SK-N-SH (cell line): ENCODE measurements around the gene TRIM14. TPM values are rescaled to one million over a fixed set of nuclear protein-coding genes. Genes with fewer than 3 reads are reported as not detected.

Experiments
- CTCF ChIA-PET: fragments of 300-600, 350-600 bp; formaldehyde crosslinking; extraction: SDS; loops from one replicate; lab custom pipeline; 2021; lab: Yijun Ruan, JAX
- POLR2A ChIA-PET: fragments of 350-600 bp; sonication (Branson Sonifier 250); formaldehyde crosslinking; extraction: SDS; loops from one replicate; lab custom pipeline; 2020; ENCODE audit warnings: antibody characterized with exemption, inconsistent platforms; lab: Yijun Ruan, JAX
- DNase-seq: peaks from one replicate; pipeline ENCODE4 v3.0.0; 2012
- H2AFZ ChIP-seq: fragments of 200-600 bp; sonication (generic); 2 replicates; pipeline ENCODE4 v1.8.1; 2016; ENCODE audit warnings: antibody characterized with exemption, mild to moderate bottlenecking, low read depth
- H3F3A ChIP-seq: fragments of 200-600 bp; sonication (generic); replicated peaks from 2 replicates; pipeline ENCODE3; 2016; ENCODE audit warnings: antibody characterized with exemption, mild to moderate bottlenecking; ENCODE audit not compliant: insufficient read depth
- H3K27ac ChIP-seq, 2 experiments: fragments of 200-500 bp in 1 of 2; fragments of 200-600 bp in 1 of 2; sonication (Bioruptor generic) in 1 of 2; sonication (generic), shearing (Covaris generic) in 1 of 2; 2 replicates each; pipeline versions ENCODE4 v1.5.1 to v1.6.1; 2014 to 2016; ENCODE audit warnings: low read depth in 2 of 2, inconsistent platforms in 1 of 2, low read length in 1 of 2, mild to moderate bottlenecking in 1 of 2, mixed read lengths in 1 of 2
- H3K27me3 ChIP-seq: fragments of 200-600 bp; sonication (generic), shearing (Covaris generic); 2 replicates; pipeline ENCODE4 v1.6.1; 2016; ENCODE audit warnings: mixed run types; ENCODE audit not compliant: insufficient read depth
- H3K36me3 ChIP-seq, 2 experiments: fragments of 200-500 bp in 1 of 2; fragments of 200-600 bp in 1 of 2; sonication (Bioruptor generic) in 1 of 2; sonication (generic) in 1 of 2; replicated peaks in 1 of 2; 2 replicates each; pipeline versions ENCODE3 to v1.5.1; 2014 to 2016; ENCODE audit warnings: low read length in 1 of 2, mild to moderate bottlenecking in 1 of 2; ENCODE audit not compliant: insufficient read depth in 2 of 2, control insufficient read depth in 1 of 2
- H3K4me1 ChIP-seq, 2 experiments: fragments of 200-500 bp in 1 of 2; fragments of 200-600 bp in 1 of 2; sonication (Bioruptor generic) in 1 of 2; sonication (generic), shearing (Covaris generic) in 1 of 2; 2 replicates each; pipeline versions ENCODE4 v1.5.1 to v1.6.1; 2014 to 2016; ENCODE audit warnings: low read depth in 1 of 2, low read length in 1 of 2, mixed run types in 1 of 2; ENCODE audit not compliant: insufficient read depth in 2 of 2, control insufficient read depth in 1 of 2
- H3K4me2 ChIP-seq: fragments of 200-600 bp; sonication (generic), shearing (Covaris generic); 2 replicates; pipeline ENCODE4 v1.6.1; 2017; ENCODE audit warnings: mixed run types
- H3K4me3 ChIP-seq, 2 experiments: fragments of 200-500 bp in 1 of 2; fragments of 200-600 bp in 1 of 2; sonication (Bioruptor generic) in 1 of 2; sonication (generic), shearing (Covaris generic) in 1 of 2; 2 replicates each; pipeline versions ENCODE4 v1.5.1 to v1.8.1; 2014 to 2016; ENCODE audit warnings: low read depth in 2 of 2, inconsistent platforms in 1 of 2, low read length in 1 of 2, mild to moderate bottlenecking in 1 of 2, mixed read lengths in 1 of 2, moderate library complexity in 1 of 2
- H3K79me2 ChIP-seq: fragments of 200-600 bp; sonication (generic); 2 replicates; pipeline ENCODE4 v1.8.1; 2017; ENCODE audit warnings: mild to moderate bottlenecking; ENCODE audit not compliant: insufficient read depth
- H3K9ac ChIP-seq: fragments of 200-600 bp; sonication (generic); 2 replicates; pipeline ENCODE4 v1.6.1; 2017; ENCODE audit warnings: mixed run types
- H3K9me2 ChIP-seq: fragments of 200-600 bp; sonication (generic); 2 replicates; pipeline ENCODE4 v1.6.1; 2017; ENCODE audit warnings: mixed run types
- H3K9me3 ChIP-seq: fragments of 200-600 bp; sonication (generic); 2 replicates; pipeline ENCODE4 v1.6.1; 2017; ENCODE audit warnings: mixed run types, mild to moderate bottlenecking, moderate library complexity
- H4K20me1 ChIP-seq: fragments of 200-600 bp; sonication (generic); 2 replicates; pipeline ENCODE4 v1.6.1; 2017; ENCODE audit warnings: mild to moderate bottlenecking, mixed run types; ENCODE audit not compliant: insufficient read depth
- CHD2 ChIP-seq: fragments of 150-350 bp; IDR thresholded peaks from 2 replicates; pipeline ENCODE4 v1.6.1; 2018; ENCODE audit warnings: low read length; ENCODE audit not compliant: partially characterized antibody
- EP300 ChIP-seq, 2 experiments: IDR thresholded peaks; 2 replicates each; pipeline versions ENCODE4 v1.4.0 to v1.6.1; 2012; ENCODE audit warnings: borderline replicate concordance in 1 of 2, low read depth in 1 of 2, low read length in 1 of 2
- EZH2phosphoT487 ChIP-seq: fragments of 200-600 bp; sonication (generic); IDR thresholded peaks from 2 replicates; pipeline ENCODE4 v1.6.1; 2017; ENCODE audit warnings: low read depth, mixed run types, mild to moderate bottlenecking, antibody characterized with exemption, moderate library complexity, borderline replicate concordance
- FOXJ3 ChIP-seq: sonication (generic); formaldehyde crosslinking; IDR thresholded peaks from 2 replicates; pipeline ENCODE4 v1.5.1; 2020; ENCODE audit warnings: mild to moderate bottlenecking, missing genetic modification reagents
- FOXM1 ChIP-seq: IDR thresholded peaks from 2 replicates; pipeline ENCODE4 v1.4.0; 2012; ENCODE audit warnings: low read depth, mild to moderate bottlenecking
- GABPA ChIP-seq: IDR thresholded peaks from 2 replicates; pipeline ENCODE4 v1.4.0; 2012; ENCODE audit warnings: low read depth, mild to moderate bottlenecking
- MEF2A ChIP-seq: IDR thresholded peaks from 2 replicates; pipeline ENCODE4 v1.4.0; 2012; ENCODE audit warnings: low read depth, borderline replicate concordance
- MXI1 ChIP-seq: IDR thresholded peaks from 2 replicates; pipeline ENCODE4 v1.6.1; 2012; ENCODE audit warnings: mild to moderate bottlenecking, low read depth, low read length, improper control_type of control experiment
- NFIC ChIP-seq: IDR thresholded peaks from 2 replicates; pipeline ENCODE4 v1.4.0; 2012; ENCODE audit warnings: borderline replicate concordance
- POLR2AphosphoS5 ChIP-seq: IDR thresholded peaks from 2 replicates; pipeline ENCODE4 v1.6.1; 2012; ENCODE audit warnings: low read depth, low read length
- RAD21 ChIP-seq: IDR thresholded peaks from 2 replicates; pipeline ENCODE4 v1.6.1; 2012; ENCODE audit warnings: mild to moderate bottlenecking, low read length
- RCOR1 ChIP-seq: fragments of 150-350 bp; IDR thresholded peaks from 2 replicates; pipeline ENCODE4 v1.6.1; 2017; ENCODE audit warnings: antibody characterized with exemption, low read length
- SMC3 ChIP-seq: IDR thresholded peaks from 2 replicates; pipeline ENCODE4 v1.6.1; 2012; ENCODE audit warnings: low read depth, low read length, improper control_type of control experiment
- TEAD4 ChIP-seq: IDR thresholded peaks from 2 replicates; pipeline ENCODE4 v1.4.0; 2012; ENCODE audit warnings: mild to moderate bottlenecking, borderline replicate concordance; ENCODE audit not compliant: insufficient read depth
- WGBS: methylation state at CpG from one replicate; pipeline ENCODE4 v1.1.6; 2017; ENCODE audit warnings: low lambda C conversion rate; 5-methylcytosine and 5-hydroxymethylcytosine counted together
- polyA plus RNA-seq, 3 experiments: library from polyadenylated mRNA; depleted of rRNA; stranded (reverse); fragments of >200 nt; gene quantifications; 2 replicates each; pipeline ENCODE4 v1.2.3, GENCODE V29; 2012
- TF ChIP-seq, protein P1 (sequence below): fragments of 200-600 bp; sonication (generic); IDR thresholded peaks from 2 replicates; pipeline ENCODE4 v1.6.1; 2017; ENCODE audit warnings: antibody characterized with exemption, mild to moderate bottlenecking, moderate library complexity
- TF ChIP-seq, protein P2 (sequence below): fragments of 150-350 bp; IDR thresholded peaks from 2 replicates; pipeline ENCODE4 v1.6.1; 2017; ENCODE audit warnings: antibody characterized with exemption, low read length, low read depth, borderline replicate concordance
- TF ChIP-seq, protein P3 (sequence below): fragments of 150-350 bp; IDR thresholded peaks from 2 replicates; pipeline ENCODE4 v1.6.1; 2016; ENCODE audit warnings: mild to moderate bottlenecking, low read depth, low read length

Gene TRIM14
- polyA plus RNA-seq, 1 of the 3 experiments (the other 2 are of a cell fraction) = 15.3 TPM

DNA sequence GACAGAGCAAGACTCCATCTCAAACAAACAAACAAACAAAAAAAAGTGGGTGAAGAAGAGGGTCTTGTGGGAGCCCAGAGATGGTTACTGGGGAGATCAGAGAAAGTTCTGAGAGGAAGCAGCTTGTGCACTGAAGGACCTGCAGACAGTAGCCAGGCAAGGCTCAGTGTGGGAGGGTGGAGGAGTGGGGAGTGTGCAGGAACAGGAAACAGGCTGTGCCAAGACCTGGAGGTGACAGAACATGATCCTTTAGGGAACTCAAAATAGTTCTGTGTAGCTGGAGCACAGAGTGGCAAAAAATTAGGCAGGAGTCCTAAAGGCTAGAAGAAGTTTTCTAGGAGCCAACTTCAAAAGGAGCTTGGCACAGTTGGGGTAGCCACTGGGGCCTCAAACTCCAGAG lies 81.7 kb downstream of the TRIM14 start (continued):
- no peak for TF ChIP-seq EZH2phosphoT487
- no peak for TF ChIP-seq RCOR1
- TF ChIP-seq FOXJ3 (CRISPR knock-in tag) = no peak
- TF ChIP-seq, protein P1, sequence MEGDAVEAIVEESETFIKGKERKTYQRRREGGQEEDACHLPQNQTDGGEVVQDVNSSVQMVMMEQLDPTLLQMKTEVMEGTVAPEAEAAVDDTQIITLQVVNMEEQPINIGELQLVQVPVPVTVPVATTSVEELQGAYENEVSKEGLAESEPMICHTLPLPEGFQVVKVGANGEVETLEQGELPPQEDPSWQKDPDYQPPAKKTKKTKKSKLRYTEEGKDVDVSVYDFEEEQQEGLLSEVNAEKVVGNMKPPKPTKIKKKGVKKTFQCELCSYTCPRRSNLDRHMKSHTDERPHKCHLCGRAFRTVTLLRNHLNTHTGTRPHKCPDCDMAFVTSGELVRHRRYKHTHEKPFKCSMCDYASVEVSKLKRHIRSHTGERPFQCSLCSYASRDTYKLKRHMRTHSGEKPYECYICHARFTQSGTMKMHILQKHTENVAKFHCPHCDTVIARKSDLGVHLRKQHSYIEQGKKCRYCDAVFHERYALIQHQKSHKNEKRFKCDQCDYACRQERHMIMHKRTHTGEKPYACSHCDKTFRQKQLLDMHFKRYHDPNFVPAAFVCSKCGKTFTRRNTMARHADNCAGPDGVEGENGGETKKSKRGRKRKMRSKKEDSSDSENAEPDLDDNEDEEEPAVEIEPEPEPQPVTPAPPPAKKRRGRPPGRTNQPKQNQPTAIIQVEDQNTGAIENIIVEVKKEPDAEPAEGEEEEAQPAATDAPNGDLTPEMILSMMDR = no peak
- TF ChIP-seq, protein P2, sequence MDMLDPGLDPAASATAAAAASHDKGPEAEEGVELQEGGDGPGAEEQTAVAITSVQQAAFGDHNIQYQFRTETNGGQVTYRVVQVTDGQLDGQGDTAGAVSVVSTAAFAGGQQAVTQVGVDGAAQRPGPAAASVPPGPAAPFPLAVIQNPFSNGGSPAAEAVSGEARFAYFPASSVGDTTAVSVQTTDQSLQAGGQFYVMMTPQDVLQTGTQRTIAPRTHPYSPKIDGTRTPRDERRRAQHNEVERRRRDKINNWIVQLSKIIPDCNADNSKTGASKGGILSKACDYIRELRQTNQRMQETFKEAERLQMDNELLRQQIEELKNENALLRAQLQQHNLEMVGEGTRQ = no peak
- TF ChIP-seq RAD21 = no peak
- TF ChIP-seq POLR2AphosphoS5 = no peak

DNA sequence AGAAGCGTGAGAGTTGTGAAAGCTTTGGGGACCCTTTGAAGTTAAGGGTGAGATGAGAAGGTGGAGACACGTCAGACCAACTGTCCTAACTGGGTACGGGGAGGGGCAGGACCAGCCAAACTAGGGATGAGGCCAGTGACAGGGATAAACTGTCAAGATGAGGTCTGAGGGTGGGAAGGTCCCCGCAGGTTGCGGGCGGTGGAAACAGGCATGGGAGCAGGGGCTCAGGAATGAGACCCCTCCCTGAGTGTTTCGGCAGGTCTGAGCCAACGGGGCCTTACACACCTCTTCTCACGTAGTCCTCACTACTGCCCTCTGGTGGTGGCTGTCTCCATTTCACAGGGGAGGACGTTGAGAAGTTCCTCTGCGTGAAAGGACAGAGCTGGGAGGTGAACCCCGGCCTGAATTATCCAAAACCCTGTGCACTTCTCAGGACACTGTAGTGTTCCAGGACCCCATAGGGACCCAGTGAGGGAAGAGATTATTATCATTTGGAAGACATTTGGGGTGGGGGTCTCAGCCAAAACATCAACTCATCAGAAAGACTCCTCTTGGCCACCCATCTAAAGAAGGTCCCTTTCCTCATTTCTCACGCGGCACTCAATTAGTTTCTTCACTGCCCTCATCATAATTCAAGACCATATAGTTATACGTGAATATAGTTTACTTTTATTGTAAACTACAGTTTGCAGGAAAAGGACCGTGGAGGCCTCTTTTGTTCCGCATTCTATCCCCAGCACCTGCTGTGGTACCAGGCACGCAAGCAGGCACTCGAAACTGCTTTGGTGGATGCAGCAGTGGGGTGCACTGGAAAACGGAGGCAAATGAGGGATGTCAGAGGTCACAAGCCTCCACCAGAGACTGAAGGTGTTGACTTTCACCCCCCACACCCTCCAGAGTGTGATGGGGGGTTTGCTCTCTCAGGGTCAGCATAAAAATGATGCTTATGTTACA lies 84.2 kb downstream of the TRIM14 start:
- WGBS = 42% methylated on average over 20 of the region's 20 CpGs
- ChIA-PET POLR2A (interaction anchor here (1.0 kb wide), 1 partner anchor 113 kb away, joined by 8 read pairs; the partner anchor contains the start of gene TRMO), CTCF (interaction anchor here (0.6 to 9.5 kb wide), 43 partner anchors 8 to 566 kb away, joined by 3 to 96 read pairs (median 4); partner anchors contain the start of genes ANP32B, NANS, TRMO and XPA)
- DNase-seq = peak; percentile 79
- H3K4me2 ChIP-seq = no peak overlapping the region
- H3K4me1 ChIP-seq = peaks cover 0 to 3% of the 10 kb centered on the region in 2 experiments; a peak in 1 of 4 replicates
- no peaks in the 10 kb centered on the region for H3K9me3 ChIP-seq
- peak overlapping the region; percentile 48; the same call in 1 of the 2 replicates for H2AFZ ChIP-seq
- H3F3A ChIP-seq = peaks cover 7% of the 10 kb centered on the region
- peak overlapping the region in 1 of 2 experiments; percentile 18; a peak in 1 of 4 replicates for H3K27ac ChIP-seq
- H3K27me3 ChIP-seq = no peaks in the 10 kb centered on the region
- no peaks in the 10 kb centered on the region for H3K9me2 ChIP-seq
- H3K36me3 ChIP-seq = no peaks in the 10 kb centered on the region
- H3K79me2 ChIP-seq = no peaks in the 10 kb centered on the region
- H3K4me3 ChIP-seq = no peak overlapping the region
- no peak for TF ChIP-seq TEAD4
- peak; percentile 81 for TF ChIP-seq SMC3
- TF ChIP-seq, protein P3, sequence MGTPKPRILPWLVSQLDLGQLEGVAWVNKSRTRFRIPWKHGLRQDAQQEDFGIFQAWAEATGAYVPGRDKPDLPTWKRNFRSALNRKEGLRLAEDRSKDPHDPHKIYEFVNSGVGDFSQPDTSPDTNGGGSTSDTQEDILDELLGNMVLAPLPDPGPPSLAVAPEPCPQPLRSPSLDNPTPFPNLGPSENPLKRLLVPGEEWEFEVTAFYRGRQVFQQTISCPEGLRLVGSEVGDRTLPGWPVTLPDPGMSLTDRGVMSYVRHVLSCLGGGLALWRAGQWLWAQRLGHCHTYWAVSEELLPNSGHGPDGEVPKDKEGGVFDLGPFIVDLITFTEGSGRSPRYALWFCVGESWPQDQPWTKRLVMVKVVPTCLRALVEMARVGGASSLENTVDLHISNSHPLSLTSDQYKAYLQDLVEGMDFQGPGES = no peak
- no peak for TF ChIP-seq NFIC
- TF ChIP-seq, protein P2 = no peak
- peak; percentile 64 for TF ChIP-seq RAD21
- TF ChIP-seq, protein P1 = peak; percentile 83
- TF ChIP-seq MXI1 = no peak
- TF ChIP-seq EZH2phosphoT487 = no peak
- TF ChIP-seq EP300 (IDR thresholded peaks at IDR 0.05; ENCODE audit: borderline replicate concordance in 1 of 2, low read depth in 1 of 2, low read length in 1 of 2) = no peak
- TF ChIP-seq FOXM1 = no peak
- no peak for TF ChIP-seq GABPA
- TF ChIP-seq CHD2 = no peak
- no peak for TF ChIP-seq MEF2A
- no peaks in the 10 kb centered on the region for H4K20me1 ChIP-seq
- H3K9ac ChIP-seq = no peak overlapping the region
